ENCODE measurements around the gene CREB5.

GRCh38 chr7:28646376-28647075 lies 234.2 kb downstream of the CREB5 start:
- TF ChIP-seq, protein P1, sequence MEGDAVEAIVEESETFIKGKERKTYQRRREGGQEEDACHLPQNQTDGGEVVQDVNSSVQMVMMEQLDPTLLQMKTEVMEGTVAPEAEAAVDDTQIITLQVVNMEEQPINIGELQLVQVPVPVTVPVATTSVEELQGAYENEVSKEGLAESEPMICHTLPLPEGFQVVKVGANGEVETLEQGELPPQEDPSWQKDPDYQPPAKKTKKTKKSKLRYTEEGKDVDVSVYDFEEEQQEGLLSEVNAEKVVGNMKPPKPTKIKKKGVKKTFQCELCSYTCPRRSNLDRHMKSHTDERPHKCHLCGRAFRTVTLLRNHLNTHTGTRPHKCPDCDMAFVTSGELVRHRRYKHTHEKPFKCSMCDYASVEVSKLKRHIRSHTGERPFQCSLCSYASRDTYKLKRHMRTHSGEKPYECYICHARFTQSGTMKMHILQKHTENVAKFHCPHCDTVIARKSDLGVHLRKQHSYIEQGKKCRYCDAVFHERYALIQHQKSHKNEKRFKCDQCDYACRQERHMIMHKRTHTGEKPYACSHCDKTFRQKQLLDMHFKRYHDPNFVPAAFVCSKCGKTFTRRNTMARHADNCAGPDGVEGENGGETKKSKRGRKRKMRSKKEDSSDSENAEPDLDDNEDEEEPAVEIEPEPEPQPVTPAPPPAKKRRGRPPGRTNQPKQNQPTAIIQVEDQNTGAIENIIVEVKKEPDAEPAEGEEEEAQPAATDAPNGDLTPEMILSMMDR (conservative IDR thresholded peaks at IDR 0.05), result no peak
- no peak for TF ChIP-seq EZH2 (IDR thresholded peaks at IDR 0.05; ENCODE audit: low read depth)
